HCEC 1CT (cell line): ENCODE results near the gene MCCC2.
"Not testable (repeated sequence)": the region's sequence is repeated elsewhere in the genome, so short reads cannot be mapped to it uniquely, and the experiment has no call there.

ENCODE experiments used
- DNase-seq: peaks from one replicate; pipeline ENCODE4 v3.0.0-alpha.2; 2017

MCCC2 gene

GRCh38 chr5:71586941-71587765, at the start of gene MCCC2:
Gene MCCC2 (plus strand): TSS chr5:71587340. CDS start chr5:71587426, 86 bp downstream.
- DNase-seq, result peak; percentile 94

GRCh38 chr5:71537687-71538086, 49.5 kb upstream of the MCCC2 start:
- DNase-seq, result no peak

- DNase-seq, result not testable (repeated sequence)
Measured at GRCh38 chr5:71550885-71551284, 36.3 kb upstream of the MCCC2 start.

- not testable (repeated sequence) for DNase-seq
Measured at GRCh38 chr5:71551582-71551981, 35.6 kb upstream of the MCCC2 start.

- not testable (repeated sequence) for DNase-seq
Measured at GRCh38 chr5:71552026-71552749, 35.0 kb upstream of the MCCC2 start.

GRCh38 chr5:71563161-71563560, 24.0 kb upstream of the MCCC2 start:
- no peak for DNase-seq

- DNase-seq, result no peak
Measured at GRCh38 chr5:71564895-71565294, 22.2 kb upstream of the MCCC2 start.

- no peak for DNase-seq
Measured at GRCh38 chr5:71569748-71570509, 17.2 kb upstream of the MCCC2 start.

- DNase-seq, result not testable (repeated sequence)
Measured at GRCh38 chr5:71571811-71572210, 15.3 kb upstream of the MCCC2 start.

- DNase-seq, result no peak
Measured at GRCh38 chr5:71573591-71573990, 13.5 kb upstream of the MCCC2 start.

GRCh38 chr5:71575588-71575987, 11.6 kb upstream of the MCCC2 start:
- not testable (repeated sequence) for DNase-seq

- no peak for DNase-seq
Measured at GRCh38 chr5:71576241-71576640, 10.9 kb upstream of the MCCC2 start.

- not testable (repeated sequence) for DNase-seq
Measured at GRCh38 chr5:71577839-71578238, 9.3 kb upstream of the MCCC2 start.

- DNase-seq, result no peak
Measured at GRCh38 chr5:71582945-71583584, 4.1 kb upstream of the MCCC2 start.

GRCh38 chr5:71586052-71586940, 844 bp upstream of the MCCC2 start:
- no peak for DNase-seq

GRCh38 chr5:71587766-71588532, 809 bp downstream of the MCCC2 start:
- DNase-seq, result no peak

GRCh38 chr5:71588533-71588885, 1.4 kb downstream of the MCCC2 start:
- DNase-seq, result no peak

- DNase-seq, result no peak
Measured at GRCh38 chr5:71589903-71590302, 2.8 kb downstream of the MCCC2 start.

- no peak for DNase-seq
Measured at GRCh38 chr5:71591100-71591499, 4.0 kb downstream of the MCCC2 start.

- DNase-seq, result no peak
Measured at GRCh38 chr5:71596169-71596568, 9.0 kb downstream of the MCCC2 start.

GRCh38 chr5:71597001-71597400, 9.9 kb downstream of the MCCC2 start:
- no peak for DNase-seq
